Measurements from ENCODE around the gene ZSWIM6. TPM values are rescaled to one million over a fixed set of nuclear protein-coding genes. Genes with fewer than 3 reads are reported as not detected.

Gene ZSWIM6
- polyA plus RNA-seq, 2 of the 4 experiments (the other 2 are of a cell fraction) = 8.9 to 18.0 TPM

DNA sequence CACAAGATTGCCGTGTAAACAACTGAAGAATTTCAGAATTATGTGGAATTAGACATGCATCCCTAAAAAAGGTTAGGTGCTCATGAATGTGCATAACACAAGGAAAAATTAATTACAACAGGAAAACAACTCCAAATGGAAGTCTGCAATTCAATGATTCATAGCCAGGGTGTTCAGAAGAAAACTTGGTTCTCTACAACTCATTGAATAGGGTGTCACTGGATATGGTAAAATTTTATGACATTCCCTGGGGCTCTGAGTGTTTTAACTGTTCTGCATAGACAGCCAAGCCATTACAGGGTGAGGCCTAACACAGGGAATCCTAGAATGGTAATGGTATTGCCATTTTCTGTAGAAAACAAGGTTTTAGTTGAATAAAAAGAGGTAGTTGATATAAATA, 24.4 kb upstream of the ZSWIM6 start:
- 97% methylated on average over 1 of the region's 1 CpG for WGBS (ENCODE audit: missing lambda C conversion rate)
- ChIA-PET CTCF (interaction anchor here (0.7 to 2.7 kb wide), 2 partner anchors 23 to 349 kb away, joined by 3 to 14 read pairs; no protein-coding TSS in a partner anchor), POLR2A (no interaction called here)
- no peak for DNase-seq (ENCODE audit: low read depth in 1 of 2, low spot score in 1 of 2)
- peaks cover 72% of the 10 kb centered on the region for H3K4me1 ChIP-seq
- H3K9me3 ChIP-seq = no peaks in the 10 kb centered on the region
- peak overlapping the region in 1 of 2 experiments; percentile 55; a peak in 3 of 6 replicates for H3K27ac ChIP-seq
- TF ChIP-seq CBX8 (IDR thresholded peaks at IDR 0.05) (no peak), E2F6 (IDR thresholded peaks at IDR 0.05; ENCODE audit: borderline replicate concordance, low read depth) (no peak), HOXA7 (CRISPR knock-in tag; IDR thresholded peaks at IDR 0.05) (no peak), HES2 (IDR thresholded peaks at IDR 0.05) (no peak), NPAS2 (CRISPR knock-in tag; IDR thresholded peaks at IDR 0.05; ENCODE audit: borderline replicate concordance) (no peak), HMGXB4 (CRISPR knock-in tag; IDR thresholded peaks at IDR 0.05; ENCODE audit: borderline replicate concordance) (no peak), ESRRA (IDR thresholded peaks at IDR 0.05; ENCODE audit: borderline replicate concordance, low read length) (no peak), KDM5A (IDR thresholded peaks at IDR 0.05) (no peak), SMC3 (IDR thresholded peaks at IDR 0.05) (no peak), RNF2 (IDR thresholded peaks at IDR 0.05; ENCODE audit: borderline replicate concordance, low read depth) (no peak), TP53 (CRISPR knock-in tag; IDR thresholded peaks at IDR 0.05) (no peak), USF2 (IDR thresholded peaks at IDR 0.05) (no peak), NFE2L2 (conservative IDR thresholded peaks at IDR 0.05; ENCODE audit: low read length) (no peak)
- TF ChIP-seq, protein P1, sequence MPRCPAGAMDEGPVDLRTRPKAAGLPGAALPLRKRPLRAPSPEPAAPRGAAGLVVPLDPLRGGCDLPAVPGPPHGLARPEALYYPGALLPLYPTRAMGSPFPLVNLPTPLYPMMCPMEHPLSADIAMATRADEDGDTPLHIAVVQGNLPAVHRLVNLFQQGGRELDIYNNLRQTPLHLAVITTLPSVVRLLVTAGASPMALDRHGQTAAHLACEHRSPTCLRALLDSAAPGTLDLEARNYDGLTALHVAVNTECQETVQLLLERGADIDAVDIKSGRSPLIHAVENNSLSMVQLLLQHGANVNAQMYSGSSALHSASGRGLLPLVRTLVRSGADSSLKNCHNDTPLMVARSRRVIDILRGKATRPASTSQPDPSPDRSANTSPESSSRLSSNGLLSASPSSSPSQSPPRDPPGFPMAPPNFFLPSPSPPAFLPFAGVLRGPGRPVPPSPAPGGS (IDR thresholded peaks at IDR 0.05) = no peak
- TF ChIP-seq, protein P2, sequence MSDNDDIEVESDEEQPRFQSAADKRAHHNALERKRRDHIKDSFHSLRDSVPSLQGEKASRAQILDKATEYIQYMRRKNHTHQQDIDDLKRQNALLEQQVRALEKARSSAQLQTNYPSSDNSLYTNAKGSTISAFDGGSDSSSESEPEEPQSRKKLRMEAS (IDR thresholded peaks at IDR 0.05) = no peak
- H3K4me2 ChIP-seq = peak overlapping the region; percentile 94; the same call in 1 of the 3 replicates
- FAIRE-seq = no peak
- no peak overlapping the region for H3K4me3 ChIP-seq
- no peak for ATAC-seq

- CTCF ChIA-PET = interaction anchor here (0.9 to 2.7 kb wide), 5 partner anchors 9 to 509 kb away, joined by 3 to 14 read pairs (median 3); no protein-coding TSS in a partner anchor
- no peak for FAIRE-seq
- TF ChIP-seq CHD4 (IDR thresholded peaks at IDR 0.05; ENCODE audit: borderline replicate concordance) (no peak), CTCF (IDR thresholded peaks at IDR 0.05) (no peak), NR3C1 (IDR thresholded peaks at IDR 0.05) (no peak), EP300 (IDR thresholded peaks at IDR 0.05) (no peak), NFE2L2 (conservative IDR thresholded peaks at IDR 0.05; ENCODE audit: low read length) (no peak), ZSCAN20 (CRISPR knock-in tag; IDR thresholded peaks at IDR 0.05) (no peak), BHLHE40 (IDR thresholded peaks at IDR 0.05; ENCODE audit: low read depth, low read length) (no peak), HOXA7 (CRISPR knock-in tag; IDR thresholded peaks at IDR 0.05) (no peak), REST (IDR thresholded peaks at IDR 0.05) (no peak), PHF8 (IDR thresholded peaks at IDR 0.05; ENCODE audit: borderline replicate concordance, low read depth) (no peak), RAD21 (conservative IDR thresholded peaks at IDR 0.05 in 1 of 2, IDR thresholded peaks at IDR 0.05 in 1 of 2) (no peak)
- TF ChIP-seq, protein P1 (IDR thresholded peaks at IDR 0.05) = no peak
Measured at GRCh38 chr5:61308712-61309111, 23.3 kb upstream of the ZSWIM6 start.

More at GRCh38 chr5:61308712-61309111, 23.3 kb upstream of the ZSWIM6 start:
- peak overlapping the region; percentile 23 to 55; a peak in 5 of 6 replicates for H3K27ac ChIP-seq
- peak overlapping the region; percentile 33; the same call in 2 of the 3 replicates for H3K4me2 ChIP-seq
- no peaks in the 10 kb centered on the region for H3K9me3 ChIP-seq
- H3K4me3 ChIP-seq = no peak overlapping the region
- DNase-seq (ENCODE audit: low read depth in 1 of 2, low spot score in 1 of 2) (no peak), ATAC-seq (no peak)
- POLR2A ChIA-PET = interaction anchor here (1.2 to 1.5 kb wide), 2 partner anchors 19 to 23 kb away, joined by 5 to 8 read pairs; partner anchors contain the start of gene ZSWIM6
- peaks cover 74% of the 10 kb centered on the region for H3K4me1 ChIP-seq
- WGBS (ENCODE audit: missing lambda C conversion rate) = 36% methylated on average over 1 of the region's 1 CpG
